Stimulated activated CD8-positive, alpha-beta memory T cell treated with anti-CD3 and anti-CD28 coated beads, Interleukin-4, amount 100 ng/mL, for 24 hours (primary cell): ENCODE measurements around the gene CTPS2.
"Not testable (repeated sequence)": the region's sequence is repeated elsewhere in the genome, so short reads cannot be mapped to it uniquely, and the experiment has no call there.

Experiments used
- DNase-seq: peaks from one replicate; pipeline ENCODE4 v3.0.0-alpha.2; 2020; ENCODE audit warnings: low read depth

Gene CTPS2

DNA sequence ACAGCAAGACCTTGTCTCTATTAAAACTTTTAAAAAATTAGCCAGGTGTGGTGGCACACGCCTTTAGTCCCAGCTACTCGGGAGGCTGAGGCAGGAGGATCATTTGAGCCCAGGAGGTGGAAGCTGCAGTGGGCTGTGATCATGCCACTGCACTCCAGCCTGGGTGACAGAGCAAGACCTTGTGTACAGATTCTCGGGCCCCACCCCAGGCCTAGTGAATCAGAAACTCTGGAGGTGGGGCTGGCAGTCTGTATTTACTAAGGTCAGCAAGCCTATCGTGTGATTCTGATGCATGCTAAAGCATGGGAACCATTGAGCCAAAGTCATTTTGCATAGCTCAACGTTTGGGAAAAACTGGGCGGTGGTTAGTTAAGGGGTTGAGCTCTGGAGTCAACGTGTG, 59.0 kb downstream of the CTPS2 start:
- DNase-seq: no peak

DNA sequence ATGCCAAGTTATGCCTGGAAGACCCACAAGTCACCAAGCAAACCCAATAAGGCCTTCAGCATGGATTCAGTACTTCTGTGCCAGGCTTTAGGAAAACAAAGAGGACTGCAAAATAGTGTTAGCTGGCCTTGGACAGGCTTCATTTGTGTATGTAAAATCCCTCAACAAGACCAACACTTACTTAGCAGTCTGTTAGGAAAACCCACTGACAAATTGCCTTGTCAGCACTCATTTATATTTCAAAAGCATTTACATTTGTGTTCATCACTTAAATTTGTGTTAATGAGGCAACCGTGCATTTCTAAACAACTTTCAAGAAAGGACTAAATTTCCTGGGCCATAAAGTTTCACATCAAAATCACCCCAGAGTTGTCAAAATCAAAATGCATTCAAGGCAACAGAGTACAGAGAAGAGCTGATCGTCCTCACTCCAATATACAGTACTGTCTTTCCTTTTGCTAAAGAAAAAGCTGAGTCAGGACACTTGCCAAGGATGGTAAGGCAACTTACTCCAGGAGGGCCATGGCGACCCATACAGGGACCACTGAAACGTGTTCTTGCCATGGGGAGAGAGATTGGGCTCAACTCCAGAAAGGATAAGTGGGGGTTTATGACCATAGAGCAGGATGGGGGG, 61.0 kb downstream of the CTPS2 start:
- no peak for DNase-seq

DNA sequence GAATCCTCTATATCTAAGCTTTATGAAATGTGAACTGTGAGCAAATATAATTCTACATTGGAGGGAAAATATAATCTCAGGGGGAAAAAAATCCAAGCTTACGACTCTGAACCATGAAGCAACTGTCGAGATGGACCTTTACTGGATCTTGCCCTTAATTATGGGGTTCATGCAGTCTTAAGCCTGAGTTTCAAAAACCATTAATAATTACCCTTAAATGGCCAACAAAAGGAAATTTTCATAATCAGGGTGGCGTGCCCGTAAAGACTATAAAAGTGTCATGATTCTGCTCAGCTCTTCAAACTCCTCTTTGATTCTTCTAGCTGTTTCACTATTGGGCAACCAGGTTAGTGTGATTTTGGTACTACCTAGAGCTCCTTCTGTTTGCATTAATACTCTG, 62.6 kb downstream of the CTPS2 start, which contains the start of gene S100G:
Gene S100G (plus strand): TSS at position 301 of the 400 bp plus-strand sequence. CDS start 849 bp downstream, outside the sequence.
- DNase-seq: no peak

DNA sequence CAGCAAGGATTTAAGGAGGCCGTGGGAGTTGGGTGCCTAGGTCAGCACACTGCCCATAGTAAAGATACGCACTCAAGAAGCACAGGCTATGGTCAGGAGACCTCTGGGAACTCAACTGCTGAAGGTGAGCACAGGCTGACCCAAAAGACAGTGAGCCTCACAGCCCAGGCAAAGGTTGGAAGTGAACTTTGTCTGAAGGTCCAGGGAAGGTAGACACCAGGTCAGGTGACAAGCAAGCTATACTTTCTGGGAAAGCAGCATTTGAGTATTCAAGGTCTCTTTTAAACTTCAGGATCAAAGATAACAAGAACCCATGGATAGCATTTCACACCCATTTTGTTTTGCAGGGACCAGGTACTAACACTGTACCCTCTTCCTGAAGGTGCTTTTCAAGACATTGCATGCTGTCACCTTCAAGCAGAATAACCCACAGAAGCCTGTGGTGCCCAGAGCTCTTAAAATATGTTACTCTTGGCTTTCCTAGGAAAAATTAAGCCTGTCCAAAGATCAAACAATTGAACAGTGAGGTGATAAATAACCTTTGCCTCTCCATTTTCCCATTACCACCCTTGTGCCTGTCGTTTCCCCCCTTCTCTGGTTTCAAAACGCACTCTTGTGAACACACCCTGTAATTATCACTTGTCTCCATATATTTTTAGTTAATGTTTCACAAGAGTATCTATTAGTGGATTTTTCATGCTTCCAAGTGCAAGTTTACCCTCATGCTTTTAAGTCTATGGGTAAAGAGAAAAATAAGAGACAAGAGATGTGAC, 65.9 kb downstream of the CTPS2 start:
- no peak for DNase-seq

DNA sequence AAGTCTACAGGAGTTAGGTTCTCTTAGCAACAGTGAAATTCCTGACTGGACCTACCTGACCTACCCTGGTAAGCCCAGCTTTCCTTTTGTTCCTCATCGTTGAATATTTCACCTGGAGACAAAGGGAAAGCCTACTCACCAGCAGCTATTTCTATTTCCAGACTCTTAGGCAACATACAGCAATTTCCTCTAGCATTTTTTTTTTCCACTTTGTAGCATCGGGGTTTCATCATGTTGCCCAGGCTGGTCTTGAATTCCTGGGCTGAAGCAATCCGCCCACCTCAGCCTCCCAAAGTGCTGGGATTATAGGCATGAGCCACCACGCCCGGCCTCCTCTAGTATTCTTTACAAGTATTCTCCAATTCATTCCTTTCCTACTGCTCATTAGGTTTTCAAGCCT, 69.3 kb downstream of the CTPS2 start:
- DNase-seq: no peak

DNA sequence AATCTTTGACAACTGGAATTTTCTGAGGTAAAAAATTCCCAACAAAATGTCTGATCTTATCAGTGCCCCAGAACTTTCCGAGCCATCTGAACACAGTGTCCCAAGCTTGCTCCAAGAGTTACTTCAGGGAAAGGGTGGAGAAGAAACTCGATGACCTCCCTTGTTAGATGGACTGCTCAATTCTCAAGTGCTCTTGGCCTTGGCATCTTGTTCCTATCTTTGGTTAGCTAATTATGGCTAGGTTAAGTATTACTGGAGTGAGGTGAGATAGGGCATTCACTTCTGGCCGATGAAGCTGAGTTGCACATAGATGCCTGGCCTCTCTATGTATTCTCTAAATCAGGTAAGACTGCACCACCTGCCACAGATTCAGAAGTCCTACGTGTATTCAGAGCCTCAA, 71.6 kb downstream of the CTPS2 start:
- no peak for DNase-seq

DNA sequence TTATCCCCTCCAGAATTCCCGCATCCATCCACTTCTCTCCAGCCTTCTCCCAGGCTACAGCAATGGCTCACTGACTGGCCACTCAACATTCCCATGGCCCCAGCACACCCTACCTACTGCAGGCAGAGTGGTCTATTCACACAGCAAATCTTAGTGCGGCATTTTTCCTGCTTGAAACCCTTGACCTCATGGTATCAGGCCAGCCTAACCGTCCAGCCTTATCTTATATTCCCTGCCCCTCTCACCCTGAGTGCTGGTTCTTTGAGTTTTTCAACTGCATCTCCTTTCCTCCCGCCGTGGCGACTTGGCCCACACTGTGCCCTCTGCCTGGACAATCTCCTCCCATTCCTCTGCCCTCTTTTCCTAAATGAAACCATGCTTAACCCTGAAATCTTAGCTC, 72.5 kb downstream of the CTPS2 start:
- no peak for DNase-seq

DNA sequence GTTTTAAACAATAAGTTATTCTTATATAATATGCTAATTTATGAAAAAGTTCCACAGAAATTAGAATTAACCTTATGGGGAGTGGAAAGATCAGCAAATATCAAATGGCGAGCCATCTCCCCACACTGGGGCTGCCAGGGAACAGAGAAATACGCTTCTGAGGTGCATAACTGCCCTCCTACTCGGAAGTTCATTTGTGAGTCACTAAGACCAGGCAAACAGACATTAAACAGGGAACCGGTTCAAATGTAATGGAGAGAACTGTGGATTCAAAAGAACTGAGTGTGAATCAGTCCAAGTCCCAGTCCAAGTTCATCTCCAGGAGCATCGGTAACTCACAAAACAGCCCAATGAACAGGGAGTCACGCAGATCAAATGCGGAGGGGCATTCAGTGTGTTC, 73.9 kb downstream of the CTPS2 start:
- DNase-seq: no peak

DNA sequence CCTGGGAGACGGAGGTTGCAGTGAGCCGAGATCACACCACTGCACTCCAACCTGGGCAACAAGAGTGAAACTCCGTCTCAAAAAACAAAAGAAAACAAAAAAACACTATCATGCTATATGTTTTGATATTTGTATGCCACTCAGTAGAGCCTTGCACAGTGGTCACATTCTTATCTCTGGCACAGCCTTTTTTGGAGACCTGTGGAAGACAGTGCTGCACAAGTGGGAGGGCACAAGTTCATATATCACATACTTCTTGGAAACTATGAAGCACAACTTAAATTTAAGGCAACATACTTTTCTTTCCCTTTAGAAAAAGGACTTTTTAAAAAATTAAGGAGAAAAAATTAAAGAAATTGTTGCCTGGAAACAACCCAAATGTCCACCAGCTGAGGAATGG, 76.9 kb downstream of the CTPS2 start:
- DNase-seq: no peak

DNA sequence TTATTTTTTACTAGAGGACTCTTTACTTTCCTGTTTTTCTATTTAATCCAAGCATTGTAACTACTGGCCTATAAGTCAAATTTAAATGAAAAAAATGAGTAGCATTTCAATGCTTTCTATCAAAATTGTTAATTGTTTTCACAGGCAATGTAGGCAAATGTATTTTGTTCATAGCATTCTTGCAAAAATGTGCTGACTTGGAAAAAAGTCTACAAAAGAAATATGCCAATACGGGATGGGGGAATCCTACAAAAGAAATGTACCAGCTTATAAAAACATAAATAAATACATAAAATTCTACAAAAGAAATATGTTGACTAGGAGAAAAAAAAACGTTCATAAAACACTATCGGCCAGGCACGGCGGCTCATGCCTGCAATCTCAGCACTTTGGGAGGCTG, 77.4 kb downstream of the CTPS2 start:
- no peak for DNase-seq

DNA sequence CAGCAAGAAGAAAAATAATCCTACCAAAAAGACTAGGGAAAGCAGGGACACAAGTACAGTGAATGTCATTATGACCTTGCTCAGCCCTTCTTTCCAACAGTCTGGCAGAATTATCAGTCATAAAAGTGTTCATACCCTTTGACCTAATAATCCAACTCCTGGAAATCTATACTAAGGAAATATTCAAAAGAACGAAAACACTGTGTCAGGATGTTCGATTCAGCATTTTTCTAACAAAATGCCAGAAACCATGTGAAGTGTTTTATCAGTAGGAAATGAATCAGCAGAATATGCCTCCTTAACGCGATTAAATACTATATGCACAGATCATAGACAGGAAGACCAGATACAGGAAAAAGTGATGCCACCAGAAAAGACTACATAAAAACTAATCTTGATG, 78.7 kb downstream of the CTPS2 start:
- no peak for DNase-seq

DNA sequence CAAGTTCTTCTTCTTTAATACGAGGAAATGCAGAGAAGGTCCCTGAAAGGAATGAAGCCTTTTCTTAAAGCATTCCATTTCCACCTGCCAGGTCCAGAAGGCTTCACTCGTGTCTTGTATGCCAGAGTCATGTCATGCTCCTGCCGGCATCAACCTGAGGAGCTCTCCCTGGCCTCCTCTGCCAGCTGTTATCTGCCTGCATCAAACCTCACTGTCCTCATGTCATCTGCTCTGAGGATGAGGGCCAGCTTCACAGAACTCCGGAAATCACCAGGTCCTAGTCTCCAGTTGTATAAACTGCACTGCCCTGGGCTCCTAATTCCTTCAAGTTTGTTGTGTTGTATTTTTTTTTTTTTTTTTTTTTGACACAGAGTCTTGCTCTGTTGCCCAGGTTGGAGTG, 82.6 kb downstream of the CTPS2 start:
- DNase-seq: no peak

DNA sequence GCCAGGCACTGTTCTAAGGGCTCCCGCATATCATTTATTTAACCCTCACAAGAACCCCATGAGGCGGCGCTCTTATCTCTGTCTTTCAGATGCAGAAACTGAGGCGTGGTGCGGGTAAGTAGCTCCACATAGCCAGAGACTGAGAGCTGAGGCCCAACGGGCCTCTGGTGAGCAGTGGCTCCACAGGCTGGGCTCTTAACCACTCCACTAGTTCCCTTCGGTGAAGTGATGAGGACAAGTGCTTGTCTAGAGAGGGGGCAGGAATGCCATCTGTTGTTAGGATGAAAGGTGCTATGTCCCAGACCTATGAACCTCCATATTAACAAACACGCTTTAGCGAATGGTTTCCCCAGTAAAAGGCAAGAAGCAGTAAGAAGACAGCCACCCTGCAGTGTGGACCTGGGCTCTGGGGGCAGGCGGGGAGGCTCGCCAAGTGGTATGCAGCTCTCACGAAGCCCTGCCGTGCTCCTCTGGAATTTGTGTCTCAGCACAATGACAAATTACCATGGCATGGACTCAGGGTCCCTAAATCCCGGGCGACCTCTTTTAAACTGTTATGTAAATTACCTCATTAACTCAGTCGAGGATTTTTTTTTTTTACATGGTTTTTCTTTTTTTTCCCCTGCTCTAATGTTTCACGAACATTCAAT, 83.4 kb downstream of the CTPS2 start:
- no peak for DNase-seq

DNA sequence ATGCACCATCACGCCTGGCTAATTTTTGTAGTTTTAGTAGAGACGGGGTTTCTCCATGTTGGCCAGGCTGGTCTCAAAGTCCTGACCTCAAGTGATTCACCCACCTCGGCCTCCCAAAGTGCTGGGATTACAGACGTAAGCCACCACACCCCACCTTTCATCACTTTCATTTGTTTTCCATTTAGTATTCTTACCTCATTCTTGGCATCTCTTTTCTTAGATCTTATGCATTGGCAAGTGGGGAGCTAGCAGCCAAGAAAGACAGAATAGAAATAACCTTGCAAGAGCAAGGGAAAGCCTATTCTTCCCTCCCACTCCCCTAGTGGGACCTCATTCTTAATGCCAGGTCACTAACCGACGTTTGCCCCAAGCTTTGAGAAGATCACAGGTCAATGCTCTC, 84.0 kb downstream of the CTPS2 start:
- DNase-seq: not testable (repeated sequence)

DNA sequence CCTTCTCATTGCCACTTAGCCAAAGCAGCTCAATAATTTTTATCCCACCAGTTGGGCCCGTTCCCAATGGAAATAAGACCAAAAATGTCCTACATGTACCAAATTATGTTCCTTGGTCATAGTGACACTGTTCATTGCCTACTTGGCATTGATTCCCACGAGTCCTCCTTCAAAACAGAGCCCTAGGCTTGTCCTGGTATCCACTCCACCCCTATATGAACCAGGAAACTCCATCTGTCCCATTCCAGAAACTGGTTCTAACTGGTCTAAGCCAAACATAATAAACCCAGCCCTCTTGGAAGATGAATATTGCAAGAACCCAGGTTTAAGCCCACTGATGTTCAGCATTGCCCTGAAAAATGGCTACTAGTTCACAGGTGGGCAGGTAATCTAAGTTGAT, 93.4 kb downstream of the CTPS2 start:
- DNase-seq: no peak

DNA sequence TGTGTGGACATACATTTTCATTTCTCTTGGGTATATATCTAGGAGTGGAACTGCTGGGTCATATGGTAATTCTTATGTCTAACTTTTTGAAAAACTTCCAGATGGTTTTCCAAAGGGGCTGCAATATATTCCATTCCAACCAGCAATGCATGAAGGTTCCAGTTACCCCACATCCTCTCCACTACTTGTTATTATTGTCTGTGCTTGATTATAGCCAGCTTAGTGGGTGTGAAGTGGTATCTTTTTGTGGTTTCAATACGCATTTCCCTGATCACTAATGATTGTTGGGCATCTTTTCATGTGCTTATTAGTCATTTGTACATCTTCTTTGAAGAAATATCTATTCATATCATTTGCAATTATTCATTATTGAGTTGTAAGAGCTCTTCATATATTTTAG, 94.0 kb downstream of the CTPS2 start:
- no peak for DNase-seq

DNA sequence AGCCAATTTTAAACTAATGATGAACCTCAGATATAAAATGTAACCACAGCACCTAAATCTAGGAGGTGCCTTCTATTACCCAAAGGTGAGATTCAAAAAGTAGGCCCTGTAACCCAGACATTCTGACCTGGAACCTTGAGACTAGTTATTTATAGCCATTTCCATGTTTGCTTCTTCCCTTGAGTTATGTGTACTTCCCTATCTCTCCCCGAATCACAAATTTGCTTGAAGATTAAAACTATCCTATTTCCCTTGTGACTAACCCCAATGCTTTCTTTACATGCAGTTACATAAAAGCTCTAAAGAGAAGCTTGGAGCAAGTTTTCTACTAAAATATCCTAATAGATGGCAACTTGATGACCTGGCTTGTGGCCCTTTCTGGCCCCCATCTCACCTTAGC, 95.1 kb downstream of the CTPS2 start:
- no peak for DNase-seq

DNA sequence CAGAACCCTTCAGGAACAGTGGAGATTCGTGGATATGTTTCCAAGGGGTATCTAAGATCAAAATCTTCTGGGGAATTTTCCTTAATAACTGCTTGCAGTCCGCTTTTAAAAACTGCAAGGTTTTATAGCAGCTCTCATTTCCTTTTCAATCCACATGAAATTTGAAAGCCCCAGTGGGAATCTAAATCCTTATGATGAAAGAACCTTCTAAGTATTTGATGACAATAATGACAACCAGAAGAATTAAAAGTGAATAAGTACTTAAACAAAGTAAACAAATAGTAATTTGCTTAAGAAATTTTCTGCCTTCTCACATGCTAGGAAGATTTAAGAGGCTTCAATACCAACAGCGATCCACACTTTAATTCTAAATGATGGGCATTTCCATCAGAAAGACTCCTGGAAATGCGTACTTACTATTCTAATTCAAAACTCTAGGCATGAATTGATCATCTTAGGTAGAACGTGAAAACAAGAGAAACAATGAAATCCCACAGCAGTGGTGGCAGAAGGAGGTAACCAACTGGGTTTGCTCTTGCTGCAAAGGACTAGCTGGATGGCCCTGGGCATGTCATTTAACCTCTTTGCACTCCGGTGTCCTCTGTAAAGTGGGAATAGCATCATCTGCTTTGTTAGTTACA, 100.1 kb downstream of the CTPS2 start:
- DNase-seq: no peak

DNA sequence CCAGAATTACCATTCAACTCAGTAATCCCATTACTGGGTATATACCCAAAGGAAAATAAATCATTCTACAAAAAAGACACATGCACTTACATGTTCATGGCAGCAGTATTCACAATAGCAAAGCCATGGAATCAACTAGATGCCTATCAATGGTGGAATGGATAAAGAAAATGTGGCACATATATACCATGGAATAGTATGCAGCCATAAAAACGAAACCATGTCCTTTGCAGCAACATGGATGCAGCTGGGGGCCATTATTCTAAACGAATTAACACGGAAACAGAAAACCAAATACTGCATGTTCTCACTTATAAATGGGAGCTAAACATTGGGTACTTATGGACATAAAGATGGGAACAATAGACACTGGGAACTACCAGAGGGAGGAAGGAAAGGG, 101.8 kb downstream of the CTPS2 start:
- DNase-seq: not testable (repeated sequence)

DNA sequence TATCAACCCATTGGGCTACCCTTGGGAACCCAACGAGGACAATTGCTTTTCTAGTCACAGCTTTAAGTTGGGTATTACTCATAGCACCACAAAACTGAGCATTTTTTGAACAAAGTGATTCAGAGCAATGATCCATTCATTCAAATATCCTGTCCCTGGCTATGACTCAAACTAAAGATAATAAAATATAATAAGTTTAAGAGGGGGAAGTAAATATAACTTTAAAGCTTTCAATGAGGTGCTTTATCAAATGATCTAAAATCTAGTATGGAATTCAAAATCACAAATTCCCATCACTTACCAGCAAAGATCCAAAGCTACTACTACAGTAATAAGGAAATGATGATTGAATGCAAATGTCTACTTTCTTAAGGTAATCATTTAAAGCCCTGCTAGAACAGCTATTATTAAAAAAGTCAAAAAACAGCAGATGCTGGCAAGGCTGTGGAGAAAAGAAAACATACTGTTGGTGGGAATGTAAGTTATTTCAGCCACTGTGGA, 102.3 kb downstream of the CTPS2 start:
- DNase-seq: no peak

DNA sequence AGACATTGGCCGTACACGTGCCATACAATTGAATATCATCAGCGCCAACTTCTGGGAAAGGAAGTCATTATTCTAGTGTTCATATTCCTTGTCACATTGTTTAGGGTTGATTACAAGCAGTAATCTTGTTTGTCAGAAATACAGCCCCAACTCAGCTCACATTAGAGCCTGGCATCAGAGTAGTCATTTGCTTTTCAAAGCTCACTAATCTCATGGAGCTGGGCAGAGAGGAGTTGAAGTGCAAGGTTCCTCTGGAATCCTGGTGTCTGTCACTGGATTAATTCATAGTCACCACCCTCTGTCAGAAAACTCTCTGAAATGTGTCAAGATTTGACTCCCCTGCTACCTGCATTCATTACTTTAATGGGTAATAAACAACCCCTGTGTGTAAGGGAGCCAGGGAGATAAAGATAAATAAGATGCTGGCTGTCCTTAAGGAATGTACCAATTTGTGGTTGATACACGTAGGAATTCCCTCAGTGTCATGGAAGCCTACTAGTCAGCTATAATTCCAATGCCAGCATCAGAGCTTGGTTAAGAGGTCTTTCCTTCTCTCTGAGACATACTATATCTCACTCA, 106.2 kb downstream of the CTPS2 start:
- DNase-seq: no peak

DNA sequence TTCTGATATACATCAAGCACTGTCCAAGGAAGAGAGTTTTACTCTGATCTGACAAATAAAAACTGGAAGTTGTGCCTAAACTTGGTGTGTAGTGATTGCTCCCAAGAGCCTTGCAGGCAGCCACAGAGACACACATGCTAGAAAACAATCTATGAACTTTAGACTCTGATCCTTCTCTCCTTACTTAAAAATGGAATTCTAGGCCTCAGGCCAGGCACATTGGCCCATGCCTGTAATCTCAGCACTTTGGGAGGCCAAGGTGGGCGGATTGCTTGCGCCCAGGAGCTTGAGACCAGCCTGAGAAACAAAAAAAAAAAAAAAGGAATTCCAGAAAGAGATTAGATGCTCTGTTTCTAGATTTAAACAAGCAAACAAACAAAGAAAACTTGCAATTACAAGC, 108.1 kb downstream of the CTPS2 start:
- DNase-seq: no peak
